ENCODE measurements around the gene ZNF75A.
"Not testable (repeated sequence)": the region's sequence is repeated elsewhere in the genome, so short reads cannot be mapped to it uniquely, and the experiment has no call there.

The ZNF75A gene

DNA sequence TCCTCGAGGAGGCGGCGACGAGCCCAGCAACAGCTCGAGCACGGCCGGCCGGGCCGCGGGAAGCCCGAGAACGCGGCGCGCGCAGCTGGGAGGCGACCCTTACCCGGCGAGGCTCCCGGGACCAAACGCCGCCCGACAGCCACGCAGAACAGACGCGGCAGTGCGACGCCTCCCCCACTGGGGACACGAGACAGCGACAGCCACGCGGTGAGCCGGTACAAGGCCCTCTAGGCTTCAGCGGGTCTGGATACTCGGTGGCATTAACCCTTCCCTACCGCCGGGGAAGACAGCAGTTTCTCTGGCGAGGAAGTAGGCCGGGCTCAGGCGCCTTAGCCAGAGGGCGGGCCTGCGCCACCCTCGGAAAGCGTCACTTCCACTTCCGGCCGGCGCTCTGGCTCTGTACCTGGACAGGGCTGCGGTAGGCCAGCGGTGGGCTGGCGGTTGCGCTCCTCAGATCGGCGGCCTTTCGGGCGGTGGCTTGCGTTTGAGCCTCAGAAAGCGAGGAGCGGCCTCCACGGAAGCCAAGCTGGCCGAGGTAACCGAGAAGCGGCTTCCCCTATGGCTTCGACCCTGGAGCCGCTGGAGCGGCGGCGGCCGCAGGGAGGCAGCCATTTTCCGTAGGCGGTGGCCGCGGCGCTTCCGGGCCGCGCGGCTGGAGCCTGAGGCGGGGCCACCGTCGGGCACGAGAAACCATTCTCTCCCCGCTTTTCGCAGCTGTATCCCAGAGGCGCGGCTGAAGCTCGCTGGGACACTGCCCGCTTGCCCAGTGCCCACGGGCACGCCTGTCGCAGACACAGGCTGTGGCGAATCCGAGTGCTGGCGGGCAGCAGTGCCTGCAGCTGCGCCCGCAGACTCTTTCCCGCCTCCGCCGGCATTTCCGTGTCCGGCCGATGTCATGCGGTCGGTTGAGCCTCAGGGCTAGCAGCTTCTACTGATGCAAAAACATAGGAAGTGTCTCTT is at the start of gene ZNF75A, which contains the start of gene TIGD7:
TSS of gene ZNF75A (plus strand) at position 389 of the 960 bp plus-strand sequence. CDS start 2,932 bp downstream, outside the sequence.
TSS of gene TIGD7 (minus strand) at position 322 of the 960 bp plus-strand sequence. CDS start 4,816 bp downstream, outside the sequence.
- peak; percentile 70 to 76 for DNase-seq (ENCODE audit: low read depth in 2 of 2)

DNA sequence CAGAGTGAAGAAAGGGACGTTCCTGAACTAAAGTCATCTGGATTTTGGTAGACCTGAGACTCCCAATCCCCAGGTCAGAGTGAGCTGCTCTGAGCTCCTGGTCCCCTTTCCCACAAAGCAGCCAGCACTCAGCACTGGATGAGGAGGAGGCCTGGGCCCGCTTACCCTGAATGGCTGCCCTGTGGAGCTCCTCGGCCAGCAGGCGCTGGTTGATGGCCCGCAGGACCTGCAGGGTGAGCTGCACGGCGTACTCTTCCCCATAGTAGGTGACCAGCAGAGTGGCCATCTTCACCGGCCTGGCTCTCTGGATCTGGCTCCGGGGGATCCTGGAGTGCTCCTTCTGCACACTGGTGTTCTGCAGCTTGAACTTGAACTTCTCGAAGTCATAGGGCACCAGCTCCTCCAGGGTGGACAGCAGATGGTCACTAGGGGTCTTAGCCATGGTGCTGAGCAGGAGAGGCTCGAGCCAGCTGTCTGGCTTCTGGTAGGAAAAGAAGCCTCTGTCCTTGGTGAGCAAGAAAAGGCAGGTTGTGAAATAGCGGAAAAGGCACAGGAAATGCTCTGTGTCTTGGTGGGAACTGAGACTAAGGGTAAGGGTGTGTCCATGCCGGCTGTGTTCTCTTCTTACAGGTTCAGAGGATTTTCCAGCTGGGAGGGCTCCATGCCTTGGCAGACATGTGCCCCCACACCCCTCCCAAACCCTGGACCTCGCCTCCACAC is 49.0 kb upstream of the ZNF75A start, which contains the start of gene MEFV:
TSS of gene MEFV (minus strand) at position 488 of the 720 bp plus-strand sequence. CDS start at position 442, 46 bp downstream.
- DNase-seq (ENCODE audit: low read depth in 2 of 2), result no peak

DNA sequence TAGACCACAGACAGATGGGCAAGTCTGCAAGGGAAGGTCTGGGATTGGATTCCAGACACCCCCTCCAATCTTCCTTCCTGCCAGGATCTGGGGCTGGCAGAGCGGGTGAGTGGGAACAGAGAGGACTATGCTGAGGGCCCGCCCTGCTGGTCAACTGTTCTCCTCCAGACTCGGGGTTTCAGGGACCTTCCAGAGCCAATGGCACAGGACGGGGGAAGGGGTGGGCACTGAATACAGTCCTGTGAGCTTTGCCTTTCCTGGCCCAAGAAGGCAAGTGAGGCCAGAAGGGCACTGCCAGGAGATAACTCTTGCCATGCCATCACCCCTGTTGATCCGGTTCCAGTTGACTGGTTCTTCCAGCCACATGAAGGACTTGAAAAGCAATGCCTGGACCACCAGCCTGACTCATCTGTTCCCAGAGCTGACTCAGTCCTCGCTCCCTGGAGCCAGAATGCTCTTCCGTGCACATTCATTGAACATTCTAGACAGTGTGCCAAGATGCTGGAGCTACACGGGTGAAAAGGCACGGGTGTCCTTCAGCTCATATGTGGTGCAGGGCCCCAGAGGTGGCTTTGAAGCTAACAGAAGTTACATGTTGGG is 48.3 kb upstream of the ZNF75A start:
- DNase-seq (ENCODE audit: low read depth in 2 of 2), result no peak

DNA sequence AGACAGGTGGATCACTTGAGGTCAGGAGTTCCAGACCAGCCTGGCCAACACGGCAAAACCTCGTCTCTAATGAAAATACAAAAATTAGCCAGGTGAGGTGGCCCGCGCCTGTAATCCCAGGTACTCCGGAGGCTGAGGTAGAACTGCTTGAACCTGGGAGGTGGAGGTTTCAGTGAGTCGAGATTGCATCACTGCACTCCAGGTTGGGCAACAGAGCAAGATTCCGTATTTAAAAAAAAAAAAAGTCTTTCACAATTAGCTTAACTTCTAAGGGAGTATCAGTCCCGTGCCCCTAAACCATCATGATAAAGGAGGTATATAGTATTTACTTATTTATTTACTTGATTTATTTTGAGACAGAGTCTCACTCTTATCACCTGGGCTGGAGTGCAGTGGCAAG is 45.5 kb upstream of the ZNF75A start:
- no peak for DNase-seq (ENCODE audit: low read depth in 2 of 2)

DNA sequence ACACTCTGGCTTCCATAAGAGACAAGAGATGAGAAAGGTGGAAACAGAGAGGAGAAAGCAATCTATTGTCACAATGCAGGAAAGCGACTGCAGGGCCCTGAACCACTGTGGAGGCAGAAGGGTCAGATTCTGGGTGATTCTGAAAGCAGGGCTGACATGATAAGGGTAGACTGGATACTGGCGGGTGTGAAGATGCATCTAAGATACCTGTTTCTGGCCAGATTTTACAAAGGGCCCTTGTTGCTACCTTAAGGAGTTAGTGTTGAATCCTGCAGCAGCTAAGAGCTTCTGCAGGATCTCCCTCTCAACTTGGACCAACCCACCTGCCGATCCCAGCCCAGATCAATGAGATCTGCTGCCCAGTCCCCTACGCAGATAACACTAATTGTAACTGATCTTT is 42.8 kb upstream of the ZNF75A start:
- DNase-seq (ENCODE audit: low read depth in 2 of 2), result no peak

DNA sequence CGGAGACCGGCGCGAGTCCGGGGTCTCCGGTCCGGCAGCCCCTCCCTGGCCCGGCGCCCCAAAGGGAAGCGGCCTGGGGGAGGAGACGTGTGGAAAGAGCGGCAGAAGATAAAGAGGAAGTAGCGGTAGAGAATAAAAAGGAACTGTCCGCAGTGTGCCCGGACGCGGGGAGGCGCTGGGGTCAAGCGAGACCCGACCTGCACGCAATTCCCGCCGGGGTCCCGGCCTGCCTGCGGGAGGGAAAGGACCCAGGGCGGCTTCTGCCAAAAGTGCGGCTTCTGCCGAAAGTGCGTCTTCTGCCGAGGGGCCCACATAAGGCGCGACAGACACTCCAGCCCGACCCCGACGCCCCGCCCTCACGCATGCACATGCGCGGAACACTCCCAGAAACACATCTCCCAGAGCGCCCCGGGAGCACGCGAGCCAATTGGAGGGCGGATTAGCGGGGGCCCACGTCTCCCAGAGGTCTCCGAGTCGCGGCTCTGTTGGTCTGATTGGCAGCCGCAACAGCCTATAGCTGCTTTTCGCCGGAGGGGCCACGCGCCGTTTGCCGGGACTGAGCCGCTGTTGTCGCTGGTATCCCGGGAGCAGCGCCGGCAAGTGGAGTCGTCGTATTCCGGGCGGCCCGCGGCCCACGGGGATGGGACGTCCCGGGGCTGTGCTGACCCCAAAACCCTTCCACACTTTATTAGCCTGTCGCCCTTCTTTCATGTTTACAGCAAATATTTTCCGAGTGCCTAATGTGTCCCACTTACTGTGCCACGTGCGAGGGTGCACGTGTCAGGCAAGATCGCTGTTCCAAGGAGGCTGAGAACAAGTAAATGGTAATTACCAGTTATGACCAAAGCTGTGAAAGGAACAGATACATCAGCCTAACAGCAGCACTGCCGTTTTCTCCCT is 40.9 kb upstream of the ZNF75A start:
- peak; percentile 97 to 98 for DNase-seq (ENCODE audit: low read depth in 2 of 2)

DNA sequence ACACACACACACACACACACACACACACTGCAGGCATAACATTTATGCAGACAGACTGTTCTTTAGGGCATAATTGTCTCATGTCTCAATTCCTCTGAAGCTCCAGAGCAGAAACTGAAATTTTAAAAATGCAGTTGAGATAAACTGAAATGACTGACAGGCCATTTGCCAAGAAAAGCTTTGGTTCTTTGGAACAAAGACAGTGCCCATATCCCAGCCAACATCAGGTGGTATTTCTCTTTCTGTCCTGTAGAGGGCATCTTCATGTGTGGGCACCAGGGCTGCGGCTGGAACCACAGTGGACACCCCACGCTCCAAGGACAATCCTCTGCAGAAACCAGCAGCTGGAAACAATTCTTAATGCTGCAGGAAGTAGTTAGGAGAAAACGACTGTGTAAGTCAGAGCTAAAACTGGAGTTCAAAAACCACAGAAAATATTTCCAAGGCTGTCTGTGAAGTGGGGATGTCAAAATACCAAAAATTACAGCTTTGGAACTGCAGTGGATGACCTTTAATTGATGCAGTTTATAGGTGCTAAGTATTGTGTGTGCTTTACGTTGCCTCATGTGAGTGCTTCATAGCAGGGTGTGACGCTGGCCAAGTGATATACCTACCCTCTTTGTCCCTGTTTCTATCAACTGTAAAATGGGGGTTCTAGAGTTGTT is 38.3 kb upstream of the ZNF75A start:
- DNase-seq (ENCODE audit: low read depth in 2 of 2), result no peak

DNA sequence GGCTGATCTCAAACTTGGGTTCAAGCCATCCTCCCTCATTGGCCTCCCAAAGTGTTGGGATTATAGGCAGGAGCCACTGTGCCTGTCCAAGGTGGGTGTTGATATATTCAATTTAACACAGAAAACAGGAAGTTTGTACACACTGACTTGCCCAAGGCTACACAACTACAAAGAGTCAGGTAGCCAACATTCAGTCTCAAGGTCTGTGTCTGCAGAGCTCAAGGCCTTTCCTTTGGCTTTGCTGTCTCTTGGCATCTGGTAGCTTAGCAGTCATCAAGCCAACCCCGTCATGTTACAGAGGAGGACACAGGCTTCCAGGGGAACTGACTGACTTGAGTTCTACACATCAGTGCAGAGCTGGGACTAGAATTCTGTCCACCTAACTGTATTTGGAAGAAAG is 37.0 kb upstream of the ZNF75A start:
- no peak for DNase-seq (ENCODE audit: low read depth in 2 of 2)

DNA sequence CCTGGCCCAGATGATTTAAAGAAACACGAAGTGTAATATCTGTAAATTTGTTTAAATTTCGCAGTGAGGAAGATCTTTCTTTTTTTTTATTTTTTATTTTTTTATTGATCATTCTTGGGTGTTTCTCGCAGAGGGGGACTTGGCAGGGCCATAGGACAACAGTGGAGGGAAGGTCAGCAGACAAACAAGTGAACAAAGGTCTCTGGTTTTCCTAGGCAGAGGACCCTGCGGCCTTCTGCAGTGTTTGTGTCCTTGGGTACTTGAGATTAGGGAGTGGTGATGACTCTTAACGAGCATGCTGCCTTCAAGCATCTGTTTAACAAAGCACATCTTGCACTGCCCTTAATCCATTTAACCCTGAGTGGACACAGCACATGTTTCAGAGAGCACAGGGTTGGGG is 34.6 kb upstream of the ZNF75A start:
- not testable (repeated sequence) for DNase-seq (ENCODE audit: low read depth in 2 of 2)

DNA sequence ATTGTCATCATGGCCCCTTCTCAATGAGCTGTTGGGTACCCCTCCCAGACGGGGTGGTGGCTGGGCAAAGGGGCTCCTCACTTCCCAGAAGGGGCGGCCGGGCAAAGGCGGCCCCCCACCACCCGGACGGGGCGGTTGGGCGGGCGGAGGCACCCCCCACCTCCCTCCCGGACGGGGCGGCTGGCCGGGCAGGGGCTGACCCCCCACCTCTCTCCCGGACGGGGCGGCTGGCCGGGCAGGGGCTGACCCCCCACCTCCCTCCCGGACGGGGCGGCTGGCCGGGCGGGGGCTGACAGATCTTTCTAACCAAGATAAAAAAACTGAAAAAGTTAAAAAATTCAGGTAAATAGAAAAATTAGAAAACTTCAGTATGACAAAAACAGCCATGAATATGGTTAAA is 34.0 kb upstream of the ZNF75A start:
- not testable (repeated sequence) for DNase-seq (ENCODE audit: low read depth in 2 of 2)

DNA sequence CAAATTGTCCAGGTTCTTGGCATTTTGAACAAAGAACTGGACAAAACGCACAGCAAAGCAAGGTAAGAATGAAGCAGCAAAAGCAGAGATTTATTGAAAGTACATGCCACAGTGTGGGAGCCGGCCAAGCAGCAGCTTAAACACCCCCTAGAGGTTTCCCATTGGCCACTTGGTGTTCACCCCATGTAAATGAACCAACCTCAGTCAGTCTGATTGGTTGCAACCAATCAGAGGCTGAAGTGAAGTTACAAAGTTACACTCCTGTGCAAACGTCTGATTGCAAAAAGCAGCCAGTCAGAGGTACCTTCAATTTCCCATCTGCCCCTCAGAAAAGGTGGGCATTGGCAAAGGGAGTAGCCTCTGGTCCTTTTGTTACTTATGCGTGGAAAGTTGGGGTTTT is 30.8 kb upstream of the ZNF75A start:
- no peak for DNase-seq (ENCODE audit: low read depth in 2 of 2)

DNA sequence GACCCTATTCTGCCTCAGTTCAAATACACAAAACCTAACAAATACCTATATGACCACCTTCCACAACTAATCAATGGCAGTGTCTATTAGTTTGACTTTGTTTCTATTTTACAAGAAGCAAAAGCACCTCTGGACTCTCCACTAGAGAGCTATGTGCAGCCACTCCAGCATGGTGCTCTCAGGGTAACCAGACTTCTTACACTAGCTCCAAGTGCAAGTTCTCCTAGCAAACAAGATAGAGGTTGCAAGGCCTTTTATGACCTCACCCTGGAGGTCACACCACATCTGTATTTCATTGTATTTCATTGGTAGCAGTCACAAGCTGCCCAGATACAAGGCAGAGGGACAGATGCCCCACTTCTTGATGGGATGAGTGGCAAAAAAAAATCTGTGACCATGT is 30.4 kb upstream of the ZNF75A start:
- no peak for DNase-seq (ENCODE audit: low read depth in 2 of 2)

DNA sequence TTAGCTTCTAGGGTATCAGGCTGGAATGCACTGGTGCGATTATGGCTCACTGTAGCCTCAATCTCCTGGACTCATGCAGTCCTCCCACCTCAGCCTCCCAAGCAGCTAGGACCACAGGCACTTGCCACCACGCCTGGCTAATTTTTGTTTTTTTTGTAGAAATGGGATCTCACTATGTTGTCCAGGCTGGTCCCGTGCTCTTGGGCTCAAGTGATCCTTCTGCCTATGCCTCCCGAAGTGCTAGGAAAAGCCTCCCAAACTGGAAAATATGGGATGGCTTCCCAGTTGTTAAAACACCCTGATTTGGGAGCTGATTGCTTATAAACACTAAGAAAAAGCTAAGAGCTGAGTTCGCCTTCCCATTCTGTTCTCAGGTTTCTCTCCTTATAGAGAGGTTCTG is 28.6 kb upstream of the ZNF75A start:
- DNase-seq (ENCODE audit: low read depth in 2 of 2), result no peak

DNA sequence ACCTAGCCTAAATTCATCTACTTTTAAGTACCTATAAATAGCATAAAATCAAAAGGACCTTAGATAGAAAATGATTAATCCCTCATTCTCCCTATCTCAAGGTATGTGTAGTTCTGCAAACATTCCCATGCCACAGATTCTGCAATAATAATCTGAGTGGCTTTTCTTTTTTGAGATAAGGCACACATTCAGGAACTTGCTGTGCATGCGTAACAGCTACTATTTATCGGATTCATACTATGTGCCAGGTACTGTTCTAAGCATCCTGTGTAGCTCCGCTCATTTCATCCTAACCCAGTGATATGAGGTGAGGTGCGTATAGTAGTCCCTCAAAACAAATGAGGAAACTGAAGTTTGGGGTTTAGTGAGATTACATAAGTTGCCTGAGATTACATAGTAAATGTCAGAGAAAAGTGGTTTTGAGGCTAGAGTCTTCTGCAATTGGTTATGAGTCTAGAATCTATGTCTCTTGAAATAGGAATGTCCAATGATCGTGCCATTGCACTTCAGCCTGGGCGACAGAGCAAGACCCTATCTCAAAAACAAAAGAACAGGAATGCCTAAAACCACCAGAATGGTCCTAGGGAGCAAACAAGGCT is 24.0 kb upstream of the ZNF75A start:
- DNase-seq (ENCODE audit: low read depth in 2 of 2), result no peak

DNA sequence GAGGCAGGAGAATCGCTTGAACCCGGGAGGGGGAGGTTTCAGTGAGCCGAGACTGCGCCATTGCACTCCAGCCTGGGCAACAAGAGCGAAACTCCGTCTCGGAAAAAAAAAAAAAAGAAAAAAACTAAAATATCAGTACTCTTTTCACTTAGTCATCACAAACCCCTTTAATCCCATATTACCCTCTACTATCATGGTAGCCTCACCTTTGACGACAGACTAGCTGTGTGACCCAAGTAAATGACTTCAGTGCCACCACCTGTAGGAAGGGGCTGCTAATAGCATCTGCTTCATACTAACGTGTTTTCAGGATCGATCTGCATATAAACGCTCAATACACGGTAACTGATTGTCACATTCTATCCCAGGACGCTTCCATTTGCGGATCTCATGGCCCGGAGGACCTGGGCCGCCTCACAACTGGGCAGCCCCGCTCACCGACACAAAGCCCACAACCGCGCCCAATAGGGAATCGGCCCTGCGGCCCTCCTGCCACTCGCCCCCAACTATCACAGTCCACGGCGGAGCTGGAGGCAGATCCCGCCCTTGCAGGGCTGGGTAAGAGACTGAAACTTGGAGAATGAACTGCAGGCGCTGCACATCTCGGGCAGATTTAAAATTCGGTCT is 23.1 kb upstream of the ZNF75A start:
- DNase-seq (ENCODE audit: low read depth in 2 of 2), result no peak

DNA sequence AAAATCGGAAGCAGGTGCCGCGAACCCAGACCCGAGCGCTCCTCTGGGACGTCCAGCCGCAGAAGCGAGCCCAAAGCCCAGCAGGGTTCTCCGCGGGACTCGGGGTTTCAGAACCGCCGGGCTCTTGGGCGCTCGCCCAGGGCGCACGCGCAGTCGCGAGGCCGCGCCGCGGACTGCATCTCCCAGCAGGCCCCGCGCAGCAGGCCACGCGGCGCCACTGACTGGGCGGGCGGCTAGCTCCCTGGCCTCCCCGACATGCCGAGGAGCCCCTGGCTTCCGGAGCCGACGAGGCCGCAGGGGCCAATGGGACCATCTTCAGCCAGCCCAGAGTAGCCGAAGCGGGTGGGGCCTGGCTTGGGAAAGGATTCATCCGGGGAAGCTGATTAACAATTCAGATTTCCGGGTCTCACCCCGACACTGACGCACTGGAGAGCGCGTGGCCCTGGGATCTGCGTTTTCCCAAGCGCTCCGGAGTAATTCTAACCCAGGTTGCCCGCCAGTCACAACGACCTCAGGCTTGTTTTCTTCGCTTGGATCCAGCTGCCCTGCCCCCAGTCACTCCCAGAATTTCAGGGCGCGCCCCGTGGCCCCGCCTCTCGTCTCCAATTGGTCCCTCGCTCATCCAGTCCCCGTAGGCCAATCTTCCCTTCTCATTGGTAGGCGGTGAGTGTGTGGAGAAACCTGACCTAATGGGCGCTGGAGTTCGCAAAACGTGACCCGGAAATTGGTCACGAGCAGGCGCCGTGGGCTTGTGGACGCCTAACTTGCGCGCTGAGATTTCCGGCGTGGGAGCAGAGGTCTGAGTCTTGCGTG is 22.4 kb upstream of the ZNF75A start, which contains the start of gene ZNF263:
TSS of gene ZNF263 (plus strand) at position 762 of the 813 bp plus-strand sequence. CDS start 328 bp downstream, outside the sequence.
- peak; percentile 94 to 97 for DNase-seq (ENCODE audit: low read depth in 2 of 2)

DNA sequence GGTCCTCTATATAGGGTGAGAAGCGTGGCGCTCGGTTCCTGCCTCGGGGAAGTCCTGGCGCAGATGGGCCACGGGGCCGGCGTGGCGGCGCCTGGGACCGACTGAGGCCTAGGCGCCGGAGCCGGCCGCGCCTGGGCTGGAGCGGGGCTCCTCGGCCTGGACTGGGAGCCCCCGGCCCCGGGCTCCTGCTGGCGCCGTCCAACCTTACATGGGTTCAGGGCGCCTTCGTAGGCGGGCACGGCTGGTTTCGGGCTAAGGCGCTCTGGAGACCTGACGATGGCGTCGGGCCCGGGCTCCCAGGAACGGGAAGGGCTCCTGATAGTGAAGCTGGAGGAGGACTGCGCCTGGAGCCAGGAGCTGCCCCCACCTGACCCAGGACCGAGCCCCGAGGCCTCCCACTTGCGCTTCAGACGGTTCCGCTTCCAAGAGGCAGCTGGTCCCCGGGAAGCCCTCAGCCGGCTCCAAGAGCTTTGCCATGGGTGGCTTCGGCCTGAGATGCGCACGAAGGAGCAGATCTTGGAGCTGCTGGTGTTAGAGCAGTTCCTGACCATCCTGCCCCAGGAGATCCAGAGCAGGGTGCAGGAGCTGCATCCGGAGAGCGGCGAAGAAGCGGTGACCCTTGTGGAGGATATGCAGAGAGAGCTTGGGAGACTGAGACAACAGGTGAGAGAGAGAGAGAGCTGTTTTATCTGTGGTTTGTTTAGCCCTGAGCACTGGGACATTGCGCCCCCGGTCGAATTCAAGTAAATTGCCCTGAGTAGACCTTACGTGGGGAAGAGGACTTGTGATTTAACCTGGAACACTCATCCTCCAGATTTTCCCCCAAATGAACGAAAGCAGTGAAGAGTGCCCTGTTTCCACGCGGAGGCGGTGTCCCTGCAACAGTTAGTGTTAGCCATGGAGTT is 21.5 kb upstream of the ZNF75A start:
- DNase-seq (ENCODE audit: low read depth in 2 of 2), result no peak

DNA sequence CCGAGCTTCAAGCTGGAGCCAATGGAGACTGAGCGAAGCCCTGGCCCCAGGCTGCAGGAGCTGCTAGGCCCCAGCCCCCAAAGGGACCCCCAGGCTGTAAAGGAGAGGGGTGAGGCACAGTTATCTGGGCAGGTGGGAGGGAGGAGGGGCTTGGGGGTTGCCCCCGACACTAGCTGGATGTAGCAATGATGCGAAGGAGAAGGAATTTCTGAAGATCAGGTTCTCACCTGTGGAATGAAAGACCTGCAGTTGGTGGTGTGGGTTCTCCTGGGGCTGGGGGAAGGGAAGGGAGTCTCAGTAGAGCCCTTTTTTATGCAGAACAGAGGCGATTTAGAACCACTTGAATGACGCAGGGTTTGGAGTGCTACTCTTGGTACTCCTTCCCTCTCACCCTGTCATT is 20.2 kb upstream of the ZNF75A start:
- no peak for DNase-seq (ENCODE audit: low read depth in 2 of 2)
